Esophagus mucosa (tissue), 1 donor: ENCODE data around the gene ADAM33. TPM values are rescaled to one million over a fixed set of nuclear protein-coding genes. Genes with fewer than 3 reads are reported as not detected.
A peak's percentile ranks its signal among the peaks of the same experiment; 100 is the strongest.

ENCODE experiments used
- ATAC-seq: fragments of 200-7000 bp; cut with Tn5 transposase; one replicate; pipeline ENCODE4 v1.9.1; 2020
- total RNA-seq: library from RNA; stranded (reverse); gene quantifications from one replicate; pipeline ENCODE4 v1.2.4, GENCODE V29; 2023
- donor health status: DM: yes; HTN: yes; CAD: no.

The ADAM33 gene
- total RNA-seq, 1 donor from 2014 or later: 2.5 TPM

DNA sequence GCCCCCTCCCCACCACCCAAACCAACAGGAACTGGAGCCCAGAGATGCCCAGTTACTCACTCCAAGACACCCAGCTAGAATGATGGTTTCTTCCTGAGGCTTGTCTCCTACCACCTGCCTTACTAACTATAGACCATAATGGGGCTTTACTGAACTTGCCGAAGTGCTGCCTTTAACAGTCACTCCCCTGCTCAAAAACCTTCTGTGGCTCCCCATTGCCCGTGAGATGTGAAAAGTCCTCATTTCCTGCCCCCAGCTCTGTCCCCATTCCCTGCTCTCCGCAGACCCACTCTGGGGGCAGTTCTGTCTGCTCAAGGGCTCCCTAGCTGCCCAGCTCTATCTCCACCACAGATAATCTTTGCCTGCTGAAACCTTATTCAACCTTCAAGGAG, 25.7 kb upstream of the ADAM33 start:
- no peak for ATAC-seq

DNA sequence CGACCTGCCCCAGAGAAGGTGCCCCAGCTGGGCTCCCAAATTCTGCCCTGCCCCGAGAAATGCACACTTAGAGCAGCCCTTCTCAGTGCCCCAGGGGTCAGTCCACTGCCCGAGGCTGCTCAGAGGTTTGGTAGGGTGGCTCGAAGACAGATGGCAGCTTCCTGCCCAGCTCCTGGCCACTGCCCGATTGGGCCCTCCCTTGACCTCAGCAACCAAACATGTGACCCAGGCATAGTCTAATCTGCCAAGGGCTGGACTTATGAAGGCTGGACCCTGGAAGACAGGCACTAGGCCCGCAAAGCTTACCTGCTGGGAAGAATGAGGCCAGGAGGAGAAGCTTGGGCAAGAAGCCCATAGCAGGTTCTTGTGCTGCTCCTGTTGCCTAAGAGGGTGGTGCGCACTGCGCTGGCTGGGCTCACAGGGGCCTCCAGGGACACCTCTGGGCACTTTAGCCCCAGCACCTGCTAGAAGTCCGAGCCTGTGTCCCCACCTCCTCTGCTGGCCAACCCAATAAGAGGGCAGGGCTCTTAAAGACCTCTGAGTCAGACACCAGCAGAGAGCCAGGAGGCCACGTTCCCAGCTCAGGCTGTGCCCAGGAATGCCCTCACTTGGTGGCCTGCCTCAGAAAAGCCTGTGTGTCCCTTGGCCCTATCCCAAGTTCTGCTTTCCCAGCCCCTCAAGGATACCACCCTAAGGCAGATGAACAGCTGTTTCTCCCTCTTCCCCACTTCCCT, 25.1 kb upstream of the ADAM33 start:
- peak; percentile 30 for ATAC-seq

DNA sequence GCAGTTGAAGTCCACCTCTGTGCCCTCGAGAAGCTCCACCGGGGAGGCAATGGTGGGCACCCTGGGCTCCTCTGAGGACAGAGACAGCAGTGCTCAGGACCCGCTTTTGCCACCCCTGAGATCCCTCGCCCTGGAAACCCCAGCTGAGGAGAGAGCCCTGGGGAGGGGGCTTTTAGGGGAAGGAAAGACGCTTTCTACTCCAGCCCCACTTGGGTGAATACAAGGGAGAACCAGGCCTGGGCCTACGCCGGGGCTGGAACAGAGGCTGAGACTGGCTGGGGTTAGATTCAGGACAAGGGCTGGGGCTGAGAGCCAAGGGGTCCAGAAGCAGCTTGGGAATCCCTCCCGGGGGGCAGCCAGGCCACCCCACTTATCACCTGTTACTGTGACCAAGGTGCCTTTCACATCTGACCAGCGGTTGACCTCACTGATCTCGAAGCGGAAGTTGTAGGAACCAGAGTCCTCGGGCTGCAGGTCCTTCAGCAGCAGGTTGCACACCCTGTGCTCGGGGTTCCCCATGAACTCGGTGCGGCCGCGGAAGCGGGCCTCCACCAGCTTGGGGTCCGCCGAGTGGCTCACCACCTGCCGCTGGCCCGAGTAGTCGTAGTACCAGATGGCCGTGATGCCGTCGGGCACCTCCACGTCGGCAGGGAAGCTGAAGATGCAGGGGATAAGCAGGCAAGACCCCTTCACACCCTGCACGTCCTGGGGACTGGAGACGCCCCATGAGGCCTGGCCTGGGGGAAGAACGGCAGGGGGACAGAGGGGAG, 24.3 kb upstream of the ADAM33 start:
- ATAC-seq: no peak

DNA sequence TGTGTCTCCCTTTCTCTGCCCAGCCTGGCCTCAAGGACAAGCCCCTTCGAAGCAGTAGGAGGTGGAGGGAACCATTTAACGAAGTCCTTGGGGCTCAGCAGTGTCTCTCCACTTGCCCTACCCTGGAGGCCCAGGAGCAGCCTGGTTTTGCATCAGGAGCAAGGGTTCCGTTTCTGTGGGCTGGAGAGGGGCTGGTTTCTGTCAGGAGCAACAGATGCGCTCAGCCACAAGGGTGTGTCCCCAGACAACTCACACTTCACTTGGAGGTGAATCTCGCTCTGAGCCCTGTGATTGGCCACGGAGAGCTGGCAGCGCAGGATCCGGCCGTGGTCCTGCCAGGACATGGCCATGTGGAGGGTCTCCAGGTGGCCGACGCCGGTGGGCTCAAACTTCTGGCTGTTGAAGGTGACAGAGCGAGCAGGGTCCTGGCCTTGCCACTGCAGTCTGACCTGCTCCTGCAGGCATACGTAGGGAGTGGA, 23.7 kb upstream of the ADAM33 start:
- ATAC-seq: no peak

DNA sequence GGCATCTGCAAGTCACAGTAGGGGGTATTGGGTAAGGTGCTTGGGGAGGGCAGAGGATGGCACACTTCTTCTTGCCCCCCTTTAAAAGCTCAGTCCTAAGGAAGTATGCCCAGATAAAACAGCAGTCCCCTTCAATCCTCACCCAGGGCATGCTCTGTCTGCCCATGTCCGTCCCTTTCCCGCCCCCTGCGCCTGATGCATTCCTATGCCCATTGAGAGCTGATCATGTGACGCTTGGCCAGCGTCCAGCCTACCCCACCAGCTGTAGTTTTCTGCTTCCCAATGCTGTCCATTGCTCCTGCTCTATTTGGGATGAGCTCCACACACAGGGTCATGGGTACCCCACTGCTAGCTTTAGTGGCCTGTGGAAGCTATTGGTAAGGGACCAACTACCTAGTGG, 22.3 kb upstream of the ADAM33 start:
- no peak for ATAC-seq

DNA sequence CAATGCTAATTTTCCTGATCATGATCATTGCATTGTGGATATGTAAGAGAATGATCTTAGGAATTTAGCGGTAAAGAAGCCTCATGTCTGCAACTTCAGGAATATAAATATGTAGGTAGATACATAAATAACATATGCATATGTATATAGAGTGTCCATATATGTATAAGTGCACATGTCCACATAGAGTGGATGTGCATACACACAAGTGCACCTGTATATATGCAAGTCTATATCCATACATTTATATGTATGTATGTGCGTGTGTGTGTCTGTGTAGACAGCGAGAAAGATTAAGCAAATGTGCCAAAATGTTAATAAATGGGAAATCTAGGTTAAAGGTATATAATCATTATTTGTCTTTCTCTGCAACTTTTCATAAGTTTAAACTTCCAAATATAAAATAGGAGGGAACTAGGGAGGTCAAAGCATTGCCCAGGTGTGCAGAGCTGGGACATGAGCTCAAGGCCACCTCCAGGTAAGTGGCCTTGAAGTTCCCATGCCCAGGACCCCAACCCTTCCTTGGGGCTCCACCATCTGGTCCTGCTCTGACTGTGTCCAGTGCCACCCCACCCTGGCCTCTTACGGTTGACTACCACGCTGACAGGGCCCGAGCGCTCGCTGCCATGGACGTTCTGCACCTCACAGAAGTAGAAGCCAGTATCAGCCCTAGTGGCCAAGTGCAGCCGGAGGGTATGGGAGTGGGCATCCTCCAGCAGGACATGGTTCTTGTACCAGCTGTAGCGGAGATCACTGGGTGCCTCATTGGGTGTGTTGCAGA, 21.0 kb upstream of the ADAM33 start:
- no peak for ATAC-seq

DNA sequence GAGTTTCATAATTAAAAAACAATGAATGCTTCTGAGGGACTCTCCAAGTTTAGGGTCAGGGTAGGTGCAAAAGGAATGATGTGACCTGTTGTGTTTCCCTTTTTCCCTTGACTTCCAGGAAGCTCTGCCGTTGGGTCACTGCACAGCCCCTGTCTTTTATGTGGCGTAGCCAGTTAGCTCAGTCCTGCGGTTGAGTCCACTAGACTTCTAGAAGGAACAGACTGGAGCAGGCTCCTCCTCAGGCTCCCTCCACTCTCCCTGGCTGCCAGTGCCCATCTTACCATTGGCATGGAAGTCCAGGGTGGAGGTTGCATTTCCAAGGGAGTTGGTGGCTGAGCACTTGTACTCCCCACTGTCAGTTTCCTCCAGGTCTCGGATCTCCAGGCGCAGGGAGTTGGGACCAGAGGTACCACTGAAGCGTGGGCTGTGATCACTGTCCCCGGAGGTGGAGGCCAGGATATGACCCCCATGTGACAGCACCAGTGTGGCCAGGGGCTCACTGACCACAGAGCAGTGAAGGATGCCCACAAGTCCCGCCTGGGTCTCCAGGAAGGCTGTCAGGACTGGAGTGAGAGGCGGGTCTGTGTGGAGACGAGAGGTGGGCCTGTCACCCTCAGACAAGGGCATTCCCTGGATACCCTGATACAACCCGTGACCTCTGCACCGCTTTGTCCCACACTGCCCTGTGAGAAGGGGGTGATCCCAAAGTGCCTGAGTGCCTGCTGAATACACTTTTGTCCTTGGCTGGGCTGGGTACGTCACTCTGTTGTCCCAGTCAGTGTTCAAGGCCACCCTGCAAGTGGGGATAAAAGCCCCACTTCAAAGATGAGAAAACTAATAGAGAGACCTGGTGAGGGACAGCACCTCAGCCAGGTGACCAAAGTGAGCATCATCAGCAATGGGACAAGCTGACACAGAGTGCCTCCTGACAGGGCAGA, 19.5 kb upstream of the ADAM33 start:
- no peak for ATAC-seq

DNA sequence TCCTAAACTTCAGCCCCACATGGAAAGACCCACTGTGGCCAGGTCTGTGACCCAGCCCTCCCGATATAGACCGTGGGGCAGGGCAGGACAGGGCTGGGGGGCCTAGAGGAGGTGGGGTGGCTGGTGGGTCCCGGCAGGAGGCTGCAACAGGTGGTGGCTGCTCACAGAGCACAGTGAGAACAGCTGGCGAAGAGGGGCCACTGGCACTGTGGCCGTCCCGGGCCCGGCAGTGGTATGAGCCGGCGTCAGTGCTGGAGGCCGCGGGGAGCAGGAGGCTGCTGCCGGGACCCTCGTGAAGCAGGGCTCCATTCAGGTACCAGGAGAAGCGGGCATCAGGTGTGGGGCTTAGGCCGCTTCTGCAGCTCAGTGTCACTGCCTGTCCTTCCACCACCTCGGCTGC, 17.2 kb upstream of the ADAM33 start:
- ATAC-seq: no peak

DNA sequence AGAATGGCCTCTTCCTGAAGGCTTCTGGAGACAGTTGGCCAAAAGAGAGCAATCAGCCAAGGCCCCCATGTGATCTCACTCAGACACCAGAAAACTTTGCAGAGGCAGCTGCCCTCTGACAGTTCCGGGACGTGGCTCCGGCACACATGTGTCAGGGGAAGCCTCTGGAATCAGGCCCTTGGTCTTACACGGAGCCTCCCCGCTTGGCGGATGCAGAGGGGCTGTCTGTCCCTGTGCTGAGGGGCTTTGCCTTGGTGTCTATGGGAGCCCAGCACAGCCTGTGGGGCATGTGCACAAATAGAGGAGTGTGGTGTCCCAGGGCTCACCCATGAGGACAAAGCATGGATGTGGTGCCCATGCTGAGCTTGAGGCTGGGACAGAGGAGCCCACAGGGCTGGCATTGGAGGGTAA, 16.8 kb upstream of the ADAM33 start:
- ATAC-seq: no peak

DNA sequence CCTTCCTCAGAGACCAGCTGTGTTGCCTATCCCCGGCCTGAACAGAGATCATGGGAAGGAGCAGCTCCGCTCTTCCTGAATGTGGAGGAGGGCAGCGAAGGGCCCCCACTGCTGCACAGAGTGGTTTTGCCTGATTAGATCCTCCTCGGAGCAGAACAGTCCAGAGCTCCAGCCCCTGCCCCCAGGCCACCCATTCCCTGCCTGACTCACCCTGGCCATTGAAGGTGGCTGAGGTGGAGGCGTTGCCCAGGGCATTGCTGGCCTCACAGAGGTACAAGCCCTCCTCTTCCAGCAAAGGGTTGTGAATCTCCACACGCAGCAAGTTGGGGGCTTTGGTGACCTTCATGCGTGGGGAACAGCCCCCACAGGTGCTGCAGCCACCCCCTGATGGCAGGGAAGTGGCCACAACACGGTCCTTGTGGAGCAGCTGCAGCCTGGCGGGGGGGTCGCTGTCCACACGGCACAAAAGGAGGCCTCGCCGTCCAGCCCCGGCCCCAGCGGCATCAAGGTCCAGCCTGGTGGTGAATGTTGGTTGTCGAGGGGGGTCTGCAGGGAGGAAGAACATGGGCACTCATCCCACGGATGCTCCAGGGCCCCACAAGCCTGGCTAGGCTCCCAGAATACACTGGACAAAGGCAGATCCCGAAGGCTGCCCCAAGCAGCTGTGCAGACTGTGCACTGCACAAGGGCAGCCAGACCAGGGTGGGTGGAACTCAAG, 15.9 kb upstream of the ADAM33 start:
- no peak for ATAC-seq

DNA sequence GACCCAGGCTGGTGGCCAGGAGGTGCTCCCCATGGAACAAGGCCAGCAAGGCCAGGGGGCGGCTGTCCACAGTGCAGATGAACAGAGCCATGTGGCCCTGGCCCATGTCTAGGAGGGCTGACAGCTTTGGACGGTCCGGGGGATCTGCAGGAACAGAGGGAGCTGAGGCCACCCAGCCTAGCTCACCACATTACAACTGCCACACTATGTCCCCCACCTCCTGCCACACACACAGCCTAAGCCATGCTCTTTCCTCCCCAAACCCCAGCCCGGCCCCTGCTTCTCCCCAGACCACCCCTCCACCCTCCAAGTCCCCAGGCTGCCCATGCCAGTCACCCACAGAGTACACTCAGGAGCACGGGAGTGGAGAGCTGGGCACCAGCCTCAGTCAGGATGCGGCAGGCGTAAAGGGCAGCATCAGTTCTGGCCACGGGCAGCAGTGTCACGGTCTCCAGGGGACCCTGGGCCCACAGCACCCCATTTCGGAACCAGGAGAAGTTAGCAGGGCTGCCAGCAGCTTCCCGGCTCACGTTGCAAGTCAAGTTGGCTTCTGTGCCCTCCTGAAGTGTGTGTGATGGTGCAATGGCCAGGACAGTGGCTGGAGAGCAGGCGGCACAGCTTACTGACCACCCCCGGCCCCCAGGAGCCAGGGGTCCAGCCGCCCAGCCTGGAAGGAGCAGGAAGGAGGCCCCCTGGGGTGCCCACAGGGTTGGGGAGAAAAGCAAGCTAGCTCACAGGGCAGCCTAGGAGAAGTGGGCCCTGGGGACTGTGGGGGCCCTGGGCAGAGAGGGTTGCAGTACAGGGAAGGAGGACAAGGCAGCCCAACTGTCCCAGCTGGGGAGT, 15.2 kb upstream of the ADAM33 start:
- ATAC-seq: no peak

DNA sequence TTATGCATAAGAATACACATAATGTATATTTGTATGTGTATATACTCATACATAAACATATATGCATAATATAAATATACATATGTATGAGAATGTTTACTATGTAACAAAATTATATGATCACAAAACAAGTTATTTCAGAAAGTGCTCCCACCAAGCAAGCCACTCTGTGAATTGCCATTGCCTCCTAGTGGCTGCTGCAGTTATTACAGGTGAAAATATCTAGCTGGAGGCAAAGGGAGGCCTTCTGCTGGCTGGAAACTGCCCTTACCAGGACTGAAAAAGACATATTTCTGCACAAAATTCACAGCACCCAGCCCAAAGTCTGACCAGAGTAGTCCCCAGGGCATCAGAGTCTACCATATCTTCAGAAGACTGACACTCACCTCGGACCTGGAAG, 14.4 kb upstream of the ADAM33 start:
- no peak for ATAC-seq

DNA sequence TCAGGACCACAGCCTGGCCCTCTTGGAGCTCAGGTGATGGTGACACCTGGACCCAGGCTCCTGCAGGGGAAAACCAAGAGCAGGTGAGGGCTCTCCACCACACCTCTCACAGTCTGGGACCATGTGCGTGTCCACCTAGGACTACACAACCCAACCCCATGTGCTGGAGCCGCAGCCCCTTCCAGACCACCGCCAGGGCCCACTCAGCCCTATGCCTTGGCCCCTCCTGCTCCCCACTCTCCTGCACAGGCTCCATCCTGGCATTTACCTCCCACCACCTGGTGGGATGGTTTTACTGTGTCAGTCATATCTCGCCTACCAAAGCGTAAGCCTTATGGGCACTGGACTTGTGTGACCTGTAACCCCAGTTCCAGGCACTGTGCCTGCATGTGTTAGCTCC, 13.1 kb upstream of the ADAM33 start:
- no peak for ATAC-seq

DNA sequence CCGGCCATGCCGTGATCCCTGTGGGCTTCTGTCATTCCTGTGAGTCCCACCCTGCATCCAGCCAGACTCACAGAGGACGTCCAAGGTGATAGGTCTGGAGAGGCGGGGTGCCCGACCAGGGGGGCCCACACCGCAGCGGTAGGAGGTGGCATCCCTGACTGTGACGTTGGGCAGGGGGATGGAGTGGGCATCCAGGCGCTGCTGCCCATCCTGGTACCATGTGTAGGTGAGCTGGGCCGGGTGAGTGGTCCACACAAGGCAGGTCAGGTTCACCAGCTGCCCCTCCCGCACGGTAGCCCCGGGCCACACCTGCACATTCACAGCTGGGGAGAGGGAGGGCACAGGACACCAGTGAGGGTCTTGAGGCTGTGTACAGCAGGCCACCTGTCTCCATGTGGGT, 11.6 kb upstream of the ADAM33 start:
- ATAC-seq: no peak

DNA sequence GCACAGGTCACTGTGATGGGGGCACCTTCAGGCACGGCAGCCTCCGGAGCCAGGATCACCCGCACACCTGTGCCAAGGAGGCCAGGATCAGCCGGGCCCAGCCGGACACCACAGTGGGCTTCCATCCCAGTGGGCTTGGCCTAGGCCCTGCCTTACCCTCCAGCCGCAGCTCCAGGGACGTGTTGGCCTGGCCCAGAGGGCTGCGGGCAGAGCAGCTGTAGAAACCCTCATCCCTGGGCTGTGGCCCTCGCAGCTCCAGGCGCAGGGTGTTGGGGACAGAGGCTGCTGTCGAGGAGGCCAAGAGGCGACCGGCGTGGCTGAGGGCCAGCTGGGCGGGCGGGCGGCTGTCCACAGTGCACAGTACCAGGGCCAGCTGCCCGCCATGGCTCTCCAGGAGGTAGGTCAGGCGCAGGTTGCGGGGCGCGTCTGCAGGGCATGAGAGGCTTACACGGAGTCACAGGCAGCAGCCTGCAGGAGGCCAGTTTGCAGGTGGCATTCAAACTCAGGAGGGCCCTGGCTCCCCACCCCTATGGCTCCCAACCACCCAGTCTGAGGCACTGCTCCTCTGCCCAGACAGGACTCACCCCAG, 11.0 kb upstream of the ADAM33 start:
- ATAC-seq: no peak

DNA sequence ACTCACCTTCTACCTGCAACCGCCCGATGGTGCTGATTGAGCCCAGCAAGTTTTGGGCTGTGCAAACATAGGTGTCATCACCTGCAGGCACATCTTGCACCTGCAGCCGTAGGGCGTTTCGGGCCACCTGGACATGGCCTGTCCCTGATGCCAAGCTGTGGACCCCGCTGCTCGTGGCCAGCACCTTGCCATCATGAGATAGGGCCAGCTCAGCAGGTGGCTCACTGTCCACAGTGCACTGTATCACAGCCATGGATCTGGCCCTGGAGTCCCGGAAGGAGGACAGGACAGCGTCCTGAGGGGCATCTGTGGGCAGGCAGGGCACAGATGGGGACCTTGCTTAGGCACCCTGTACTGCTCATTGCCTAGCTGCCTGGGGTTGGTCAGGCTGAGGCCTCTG, 10.1 kb upstream of the ADAM33 start:
- ATAC-seq: no peak

DNA sequence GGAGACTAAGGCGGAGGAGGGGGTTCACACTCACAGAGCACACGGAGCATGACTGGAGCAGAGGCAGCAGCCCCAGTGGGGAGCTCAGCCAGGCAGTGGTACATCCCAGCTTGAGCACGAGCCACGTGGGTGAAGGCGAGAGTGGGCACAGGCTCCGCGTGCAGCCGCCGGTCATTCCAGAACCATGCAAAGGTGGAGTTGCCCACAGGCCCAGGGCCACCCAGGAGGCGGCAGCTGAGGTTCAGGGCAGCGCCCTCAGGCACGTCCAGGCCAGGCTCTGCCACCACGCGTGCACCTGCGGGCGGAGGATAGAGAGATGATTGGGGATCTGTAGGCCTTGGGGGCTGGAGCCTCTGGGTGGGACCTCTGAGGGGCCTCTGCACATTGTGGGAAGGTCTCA, 9.5 kb upstream of the ADAM33 start:
- no peak for ATAC-seq

DNA sequence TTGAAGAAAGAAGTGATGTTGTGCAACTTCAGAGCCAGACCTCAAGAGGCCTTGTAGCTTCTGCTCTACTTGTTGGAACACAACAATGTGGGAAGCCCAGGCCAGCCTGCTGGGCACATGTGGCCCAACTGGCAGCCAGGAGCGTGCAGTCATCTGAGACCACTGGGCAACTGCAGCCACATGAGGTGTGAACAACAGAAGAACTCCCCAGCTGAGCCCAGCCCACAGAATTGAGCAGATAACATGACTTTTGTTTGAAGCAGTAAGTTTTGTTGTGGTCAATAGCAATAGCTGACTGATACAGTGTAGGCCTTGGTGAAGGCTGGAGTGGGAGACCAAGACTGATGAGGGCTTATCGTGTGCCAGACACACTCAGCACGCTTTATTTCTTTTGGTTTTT, 8.6 kb upstream of the ADAM33 start:
- no peak for ATAC-seq

DNA sequence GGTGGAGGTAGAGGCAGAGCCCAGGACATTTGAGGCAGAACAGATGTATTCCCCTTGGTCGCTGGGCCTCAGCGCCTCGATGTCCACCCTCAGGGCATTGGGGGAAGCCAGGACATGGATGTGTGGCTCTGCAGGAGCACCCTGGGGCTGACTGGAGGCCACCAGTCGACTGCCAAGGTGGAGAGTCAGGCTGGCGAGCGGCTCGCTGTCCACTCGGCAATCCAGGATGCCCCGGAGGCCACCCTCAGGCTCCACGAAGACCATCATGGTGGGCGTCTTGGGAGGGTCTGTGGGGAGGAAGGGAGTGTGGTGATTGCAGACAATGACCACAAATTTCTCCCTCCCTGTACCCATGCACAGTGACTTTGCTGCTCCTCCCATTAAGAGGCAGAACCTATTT, 8.2 kb upstream of the ADAM33 start:
- no peak for ATAC-seq

DNA sequence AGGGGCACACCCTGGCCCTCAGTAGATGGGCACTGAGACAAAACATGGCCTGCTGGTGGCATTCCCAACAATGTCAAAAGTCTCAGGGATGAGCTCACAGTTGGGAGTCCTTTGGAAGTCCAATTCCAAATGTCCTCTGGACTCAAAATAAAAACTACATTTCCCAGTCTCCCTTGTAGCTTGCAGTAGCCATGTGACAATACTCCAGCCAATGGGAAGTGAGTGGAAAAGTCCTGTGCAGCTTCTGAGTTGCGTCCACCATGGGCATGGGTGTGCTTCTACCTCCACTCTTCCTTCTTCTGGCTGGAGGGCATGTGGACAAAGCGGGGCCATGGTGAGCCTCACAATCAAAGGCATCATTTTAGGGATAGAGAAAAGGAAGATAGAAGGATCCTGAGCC, 5.8 kb upstream of the ADAM33 start:
- peak; percentile 25 for ATAC-seq
